SK-N-SH treated with all-trans-retinoic acid at 6 μM for 48 hours (cell line): ENCODE data around the gene ATP10B.

ENCODE experiments used
- ATAC-seq: fragments of 200-7000 bp; cut with Tn5 transposase; 3 replicates; pipeline ENCODE4 v1.9.1; 2020; ENCODE audit warnings: mild to moderate bottlenecking, moderate library complexity
- ARNTL ChIP-seq: fragments of 450-650 bp; formaldehyde crosslinking; IDR thresholded peaks from 2 replicates; pipeline ENCODE4 v1.5.0; 2020; ENCODE audit warnings: low read depth, mild to moderate bottlenecking, moderate library complexity, borderline replicate concordance
- CSDC2 ChIP-seq: fragments of 250-450 bp; sonication (Bioruptor Pico); IDR thresholded peaks from 2 replicates; pipeline ENCODE4 v1.5.0; 2020; ENCODE audit warnings: mild to moderate bottlenecking, moderate library complexity
- ESRRG ChIP-seq: fragments of 250-450 bp; sonication (Bioruptor Pico); IDR thresholded peaks from 2 replicates; pipeline ENCODE4 v1.6.1; 2021; ENCODE audit warnings: mild to moderate bottlenecking
- GLIS3 ChIP-seq: fragments of 250-450 bp; sonication (Bioruptor Pico); IDR thresholded peaks from 2 replicates; pipeline ENCODE4 v1.5.0; 2020; ENCODE audit warnings: mild to moderate bottlenecking, moderate library complexity
- ISL1 ChIP-seq: fragments of 250-450 bp; sonication (Bioruptor Pico); IDR thresholded peaks from 2 replicates; pipeline ENCODE4 v2.1.2; 2022; ENCODE audit warnings: mild to moderate bottlenecking, moderate library complexity
- OSR1 ChIP-seq: fragments of 250-450 bp; sonication (Bioruptor Pico); IDR thresholded peaks from 2 replicates; pipeline ENCODE4 v1.8.0; 2022; ENCODE audit warnings: moderate library complexity, mild to moderate bottlenecking, inconsistent platforms
- PATZ1 ChIP-seq: fragments of 250-450 bp; sonication (Bioruptor Pico); IDR thresholded peaks from 2 replicates; pipeline ENCODE4 v1.8.0; 2020; ENCODE audit warnings: mild to moderate bottlenecking, moderate library complexity, borderline replicate concordance
- PPARA ChIP-seq: fragments of 250-450 bp; sonication (Bioruptor Pico); IDR thresholded peaks from 2 replicates; pipeline ENCODE4 v1.5.0; 2020; ENCODE audit warnings: mild to moderate bottlenecking, borderline replicate concordance
- RARB ChIP-seq: fragments of 250-450 bp; sonication (Bioruptor Pico); IDR thresholded peaks from 2 replicates; pipeline ENCODE4 v1.8.0; 2021; ENCODE audit warnings: mild to moderate bottlenecking, moderate library complexity
- SNAI2 ChIP-seq: fragments of 250-450 bp; sonication (Bioruptor Pico); IDR thresholded peaks from 2 replicates; pipeline ENCODE4 v1.5.0; 2020; ENCODE audit warnings: mild to moderate bottlenecking, moderate library complexity
- TCF4 ChIP-seq: fragments of 250-450 bp; sonication (Bioruptor Pico); IDR thresholded peaks from 2 replicates; pipeline ENCODE4 v1.8.0; 2021; ENCODE audit warnings: mild to moderate bottlenecking, moderate library complexity, borderline replicate concordance
- TOX ChIP-seq: fragments of 250-450 bp; sonication (Bioruptor Pico); IDR thresholded peaks from 2 replicates; pipeline ENCODE4 v1.8.0; 2021; ENCODE audit warnings: mild to moderate bottlenecking, moderate library complexity, borderline replicate concordance
- TSHZ2 ChIP-seq: fragments of 250-450 bp; sonication (Bioruptor Pico); IDR thresholded peaks from 2 replicates; pipeline ENCODE4 v1.5.0; 2020; ENCODE audit warnings: mild to moderate bottlenecking, moderate library complexity
- ZC3H10 ChIP-seq: fragments of 250-450 bp; sonication (Bioruptor Pico); IDR thresholded peaks from 2 replicates; pipeline ENCODE4 v1.5.1; 2021; ENCODE audit warnings: mild to moderate bottlenecking, moderate library complexity
- ZFP3 ChIP-seq: fragments of 250-450 bp; sonication (Bioruptor Pico); IDR thresholded peaks from 2 replicates; pipeline ENCODE4 v1.5.0; 2020; ENCODE audit warnings: mild to moderate bottlenecking, moderate library complexity
- ZFP30 ChIP-seq: fragments of 450-650 bp; formaldehyde crosslinking; IDR thresholded peaks from 2 replicates; pipeline ENCODE4 v1.5.0; 2022; ENCODE audit warnings: mild to moderate bottlenecking, moderate library complexity
- ZNF565 ChIP-seq: fragments of 450-650 bp; formaldehyde crosslinking; conservative IDR thresholded peaks from 2 replicates; pipeline ENCODE4 v1.5.0; 2020; ENCODE audit warnings: low read depth, mild to moderate bottlenecking, moderate library complexity
- ZNF70 ChIP-seq: fragments of 450-650 bp; formaldehyde crosslinking; IDR thresholded peaks from 2 replicates; pipeline ENCODE4 v1.5.0; 2020; ENCODE audit warnings: mild to moderate bottlenecking, moderate library complexity
- ZNF8 ChIP-seq: fragments of 450-650 bp; formaldehyde crosslinking; IDR thresholded peaks from 2 replicates; pipeline ENCODE4 v1.5.0; 2020; ENCODE audit warnings: mild to moderate bottlenecking, moderate library complexity
- TF ChIP-seq, protein P1 (sequence below): fragments of 250-450 bp; sonication (Bioruptor Pico); IDR thresholded peaks from 2 replicates; pipeline ENCODE4 v1.5.1; 2021; ENCODE audit warnings: mild to moderate bottlenecking, moderate library complexity
- TF ChIP-seq, protein P2 (sequence below): fragments of 250-450 bp; sonication (Bioruptor Pico); IDR thresholded peaks from 2 replicates; pipeline ENCODE4 v1.8.0; 2021; ENCODE audit warnings: low read depth, mild to moderate bottlenecking, moderate library complexity, borderline replicate concordance

Gene ATP10B

DNA sequence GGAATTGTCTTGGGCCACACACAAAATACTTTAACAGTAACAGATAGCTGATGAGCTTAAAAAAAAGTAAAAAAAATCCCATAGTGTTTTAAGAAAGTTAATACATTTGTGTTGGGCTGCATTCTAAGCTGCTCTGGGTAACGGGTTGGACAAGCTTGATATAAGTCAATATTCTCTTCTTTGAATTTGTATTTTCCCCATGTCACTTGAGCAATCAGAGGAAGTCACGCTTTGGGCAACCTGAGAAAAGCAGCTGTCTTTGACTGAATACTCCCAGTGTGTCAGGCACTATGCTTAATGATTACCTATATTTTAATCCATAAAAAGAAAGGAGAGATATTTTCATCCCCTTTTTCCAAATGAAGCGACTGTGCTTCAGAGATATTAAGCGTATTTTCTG, 84.9 kb downstream of the ATP10B start:
- TF ChIP-seq ESRRG (CRISPR knock-in tag) (no peak), GLIS3 (CRISPR knock-in tag) (no peak), ZFP3 (no peak), ZNF70 (CRISPR knock-in tag) (no peak), ISL1 (CRISPR knock-in tag) (no peak)
- TF ChIP-seq, protein P1, sequence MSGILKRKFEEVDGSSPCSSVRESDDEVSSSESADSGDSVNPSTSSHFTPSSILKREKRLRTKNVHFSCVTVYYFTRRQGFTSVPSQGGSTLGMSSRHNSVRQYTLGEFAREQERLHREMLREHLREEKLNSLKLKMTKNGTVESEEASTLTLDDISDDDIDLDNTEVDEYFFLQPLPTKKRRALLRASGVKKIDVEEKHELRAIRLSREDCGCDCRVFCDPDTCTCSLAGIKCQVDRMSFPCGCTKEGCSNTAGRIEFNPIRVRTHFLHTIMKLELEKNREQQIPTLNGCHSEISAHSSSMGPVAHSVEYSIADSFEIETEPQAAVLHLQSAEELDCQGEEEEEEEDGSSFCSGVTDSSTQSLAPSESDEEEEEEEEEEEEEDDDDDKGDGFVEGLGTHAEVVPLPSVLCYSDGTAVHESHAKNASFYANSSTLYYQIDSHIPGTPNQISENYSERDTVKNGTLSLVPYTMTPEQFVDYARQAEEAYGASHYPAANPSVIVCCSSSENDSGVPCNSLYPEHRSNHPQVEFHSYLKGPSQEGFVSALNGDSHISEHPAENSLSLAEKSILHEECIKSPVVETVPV (CRISPR knock-in tag), result no peak
- ATAC-seq, result no peak

DNA sequence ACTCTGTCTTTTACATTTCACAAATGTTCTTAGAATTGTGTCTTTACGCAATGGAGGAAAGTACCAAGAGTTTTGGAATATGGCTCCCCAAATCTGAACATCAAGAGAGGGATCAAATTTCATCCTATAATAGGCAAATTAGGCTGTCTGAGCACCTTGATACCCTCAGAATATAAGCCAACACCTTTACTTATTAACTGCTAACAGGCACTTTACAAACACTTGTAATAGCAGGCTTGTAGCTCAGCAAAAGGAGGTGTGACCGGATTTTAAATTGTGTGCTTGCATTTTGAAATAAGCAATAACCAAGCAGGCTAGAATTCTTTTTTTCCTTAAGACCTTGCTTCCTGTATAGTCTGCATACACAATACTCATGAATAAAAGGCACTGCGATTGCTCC, 92.0 kb downstream of the ATP10B start:
- TF ChIP-seq ZFP30 (no peak), ESRRG (CRISPR knock-in tag) (no peak), OSR1 (CRISPR knock-in tag) (no peak), TSHZ2 (CRISPR knock-in tag) (no peak), ZNF565 (CRISPR knock-in tag) (no peak), ZNF70 (CRISPR knock-in tag) (no peak), ISL1 (CRISPR knock-in tag) (no peak)
- TF ChIP-seq, protein P2, sequence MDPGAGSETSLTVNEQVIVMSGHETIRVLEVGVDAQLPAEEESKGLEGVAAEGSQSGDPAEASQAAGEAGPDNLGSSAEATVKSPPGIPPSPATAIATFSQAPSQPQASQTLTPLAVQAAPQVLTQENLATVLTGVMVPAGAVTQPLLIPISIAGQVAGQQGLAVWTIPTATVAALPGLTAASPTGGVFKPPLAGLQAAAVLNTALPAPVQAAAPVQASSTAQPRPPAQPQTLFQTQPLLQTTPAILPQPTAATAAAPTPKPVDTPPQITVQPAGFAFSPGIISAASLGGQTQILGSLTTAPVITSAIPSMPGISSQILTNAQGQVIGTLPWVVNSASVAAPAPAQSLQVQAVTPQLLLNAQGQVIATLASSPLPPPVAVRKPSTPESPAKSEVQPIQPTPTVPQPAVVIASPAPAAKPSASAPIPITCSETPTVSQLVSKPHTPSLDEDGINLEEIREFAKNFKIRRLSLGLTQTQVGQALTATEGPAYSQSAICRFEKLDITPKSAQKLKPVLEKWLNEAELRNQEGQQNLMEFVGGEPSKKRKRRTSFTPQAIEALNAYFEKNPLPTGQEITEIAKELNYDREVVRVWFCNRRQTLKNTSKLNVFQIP (CRISPR knock-in tag), result no peak
- no peak for ATAC-seq

DNA sequence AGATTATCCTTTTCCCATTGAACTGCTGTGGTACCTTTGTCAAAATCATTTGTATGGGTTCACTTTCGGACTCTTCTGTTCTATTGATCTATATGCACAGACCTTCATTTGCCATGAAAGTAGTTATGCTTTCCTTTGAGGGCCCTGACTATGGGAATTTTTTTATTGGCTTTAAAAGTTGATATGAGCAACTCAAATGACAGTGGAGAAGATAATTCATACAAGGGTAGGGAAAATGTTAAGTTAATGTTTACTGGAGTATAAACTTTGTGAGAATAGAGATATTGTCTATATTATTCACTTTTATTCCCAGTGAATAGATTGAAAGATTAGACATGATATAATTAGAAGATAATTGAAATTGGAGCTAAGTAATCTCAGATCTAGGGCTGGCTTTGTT, 94.8 kb downstream of the ATP10B start:
- TF ChIP-seq ZFP30, result no peak
- TF ChIP-seq TOX, result no peak
- TF ChIP-seq SNAI2 (CRISPR knock-in tag), result no peak
- no peak for TF ChIP-seq ESRRG (CRISPR knock-in tag)
- no peak for ATAC-seq

GRCh38 chr5:160750938-160751657, 100.9 kb downstream of the ATP10B start:
- no peak for ATAC-seq
- TF ChIP-seq PATZ1 (CRISPR knock-in tag) (no peak), CSDC2 (no peak), ISL1 (CRISPR knock-in tag) (no peak), ZFP30 (no peak), TSHZ2 (CRISPR knock-in tag) (no peak), ZNF565 (CRISPR knock-in tag) (no peak), PPARA (CRISPR knock-in tag) (no peak), ZNF70 (CRISPR knock-in tag) (no peak), TCF4 (no peak), ZC3H10 (CRISPR knock-in tag) (no peak), ZFP3 (no peak), ZNF8 (no peak), RARB (CRISPR knock-in tag) (no peak), OSR1 (CRISPR knock-in tag) (no peak), TOX (no peak), ARNTL (CRISPR knock-in tag) (no peak), GLIS3 (CRISPR knock-in tag) (no peak)
- TF ChIP-seq, protein P1 (CRISPR knock-in tag), result no peak
- TF ChIP-seq, protein P2 (CRISPR knock-in tag), result no peak
